Activated CD4-positive, alpha-beta T cell treated with anti-CD3 and anti-CD28 coated beads for 24 hours (primary cell): ENCODE measurements around the gene TEDC1.

ENCODE experiments used
- DNase-seq, 2 donors: peaks; one replicate each; pipeline ENCODE4 v3.0.0-alpha.2; 2020; ENCODE audit warnings: low read depth in 2 of 2

Gene TEDC1

DNA sequence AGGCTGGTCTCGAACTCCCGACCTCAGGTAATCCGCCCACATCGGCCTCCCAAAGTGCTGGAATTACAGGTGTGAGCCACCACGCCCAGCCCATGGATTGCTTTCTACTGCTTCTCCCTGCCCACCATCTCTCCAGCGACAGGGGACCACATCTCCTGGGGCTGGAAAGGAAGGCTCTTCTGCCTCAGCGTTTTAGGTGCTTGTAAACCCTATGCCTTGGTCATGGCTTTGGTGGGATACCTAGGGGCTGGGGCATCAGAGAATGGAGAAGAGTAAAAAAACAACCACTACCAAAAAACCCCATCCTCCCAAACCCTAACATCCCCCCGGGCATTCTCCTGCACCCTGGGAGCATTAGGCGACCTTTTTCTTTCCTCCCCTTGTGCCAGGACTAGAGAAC, 34.3 kb downstream of the TEDC1 start:
- no peak for DNase-seq

DNA sequence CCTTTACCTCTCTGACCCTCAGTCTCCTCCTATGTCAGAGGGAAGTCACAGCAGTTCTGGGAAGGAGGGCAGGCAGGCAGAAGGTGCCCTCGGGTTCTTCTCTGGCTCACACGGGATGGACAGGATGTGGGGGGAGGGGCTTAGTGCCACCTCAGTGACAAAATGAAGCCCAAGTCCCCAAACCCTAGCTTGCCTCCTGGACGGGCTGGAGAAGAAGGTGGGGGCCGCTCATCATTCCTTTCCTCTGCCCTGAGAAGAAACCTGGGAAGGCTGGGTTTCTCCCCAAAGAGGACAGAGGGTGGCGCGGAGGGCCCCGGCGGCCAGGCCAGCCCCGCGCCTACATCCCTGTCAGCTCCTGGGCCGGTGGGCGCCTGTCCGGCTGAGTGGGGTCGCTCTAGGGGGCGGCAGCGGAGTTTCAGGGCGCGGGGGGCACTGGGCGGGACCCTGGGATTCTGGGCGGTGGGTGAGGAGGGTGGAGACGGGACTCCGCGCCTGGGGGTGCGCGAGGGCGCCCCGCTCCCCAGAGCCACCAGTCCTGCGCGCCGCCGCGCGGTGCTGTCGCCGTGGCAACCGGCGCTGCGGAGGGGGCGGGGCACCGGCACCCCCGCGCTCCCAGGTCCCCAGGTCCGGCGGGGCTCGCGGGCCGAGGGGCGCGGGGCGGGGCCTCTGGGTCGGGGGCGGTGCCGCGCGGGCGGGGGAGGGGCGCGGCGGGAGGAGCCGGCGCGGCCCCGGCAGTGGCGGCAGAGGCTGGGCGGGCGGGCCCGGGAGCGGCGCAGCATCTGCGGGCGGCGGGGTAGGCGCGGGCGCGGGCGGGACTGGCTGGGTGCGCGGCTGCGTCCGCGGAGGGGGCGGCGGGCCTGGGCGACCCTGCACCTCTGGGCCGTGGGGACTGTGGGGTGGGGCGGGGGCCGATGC, 35.1 kb downstream of the TEDC1 start, which contains the start of gene TMEM121:
TSS of gene TMEM121 (plus strand) at position 723 of the 915 bp plus-strand sequence. CDS start 2,252 bp downstream, outside the sequence.
- no peak for DNase-seq

DNA sequence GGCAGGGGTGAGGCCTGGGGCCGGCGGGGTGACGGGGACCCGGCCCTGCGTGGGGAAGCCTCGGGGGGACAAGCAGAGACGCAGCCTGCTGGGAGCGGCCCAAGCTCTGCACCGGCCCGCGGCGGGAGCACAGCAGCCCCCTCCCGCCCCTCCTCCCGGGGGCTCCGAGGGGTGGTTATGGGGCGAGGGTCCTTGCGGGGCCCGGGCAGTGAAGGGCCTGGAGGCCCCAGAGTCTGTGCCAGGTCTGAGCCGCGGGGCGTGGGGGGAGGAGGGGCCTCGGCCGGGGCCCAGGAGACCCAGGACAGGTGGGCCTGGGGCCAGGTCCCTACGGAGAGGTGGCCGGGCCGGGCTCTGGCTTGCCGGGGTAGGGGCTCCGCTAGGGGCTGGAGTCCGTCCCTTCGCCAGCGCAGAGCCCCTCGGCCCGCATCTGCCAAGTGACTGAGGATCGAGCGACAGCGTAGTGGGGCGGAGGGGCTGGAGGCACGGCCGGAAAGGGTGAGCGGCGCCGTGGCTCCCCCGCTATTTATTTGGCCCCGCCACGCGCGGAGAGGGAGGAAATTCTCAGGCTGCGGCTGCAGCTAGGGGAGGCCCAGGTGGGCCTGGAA, 35.8 kb downstream of the TEDC1 start:
- DNase-seq: no peak

DNA sequence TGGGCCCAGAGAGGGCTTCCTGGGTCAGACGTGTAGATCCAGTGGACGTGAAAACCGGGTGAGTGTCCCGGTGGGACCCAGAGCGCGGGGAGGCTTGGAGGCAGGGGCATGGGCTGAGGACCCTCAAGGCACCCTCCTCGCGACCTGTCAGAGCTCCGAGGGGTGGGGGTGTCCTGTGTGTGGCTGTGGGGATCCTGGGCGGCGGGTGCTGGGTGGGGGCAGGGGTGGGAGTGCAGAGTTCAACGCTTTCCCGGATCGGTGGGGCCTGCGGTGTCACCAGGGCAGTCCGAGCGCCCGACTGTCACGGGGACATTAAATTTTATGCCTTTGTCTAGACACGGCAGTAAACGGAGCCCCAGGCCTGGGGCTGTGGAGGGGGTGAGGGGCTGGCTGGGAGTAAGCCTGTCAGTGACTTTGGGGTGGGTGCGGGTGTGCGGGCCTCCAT, 36.4 kb downstream of the TEDC1 start:
- DNase-seq: no peak

DNA sequence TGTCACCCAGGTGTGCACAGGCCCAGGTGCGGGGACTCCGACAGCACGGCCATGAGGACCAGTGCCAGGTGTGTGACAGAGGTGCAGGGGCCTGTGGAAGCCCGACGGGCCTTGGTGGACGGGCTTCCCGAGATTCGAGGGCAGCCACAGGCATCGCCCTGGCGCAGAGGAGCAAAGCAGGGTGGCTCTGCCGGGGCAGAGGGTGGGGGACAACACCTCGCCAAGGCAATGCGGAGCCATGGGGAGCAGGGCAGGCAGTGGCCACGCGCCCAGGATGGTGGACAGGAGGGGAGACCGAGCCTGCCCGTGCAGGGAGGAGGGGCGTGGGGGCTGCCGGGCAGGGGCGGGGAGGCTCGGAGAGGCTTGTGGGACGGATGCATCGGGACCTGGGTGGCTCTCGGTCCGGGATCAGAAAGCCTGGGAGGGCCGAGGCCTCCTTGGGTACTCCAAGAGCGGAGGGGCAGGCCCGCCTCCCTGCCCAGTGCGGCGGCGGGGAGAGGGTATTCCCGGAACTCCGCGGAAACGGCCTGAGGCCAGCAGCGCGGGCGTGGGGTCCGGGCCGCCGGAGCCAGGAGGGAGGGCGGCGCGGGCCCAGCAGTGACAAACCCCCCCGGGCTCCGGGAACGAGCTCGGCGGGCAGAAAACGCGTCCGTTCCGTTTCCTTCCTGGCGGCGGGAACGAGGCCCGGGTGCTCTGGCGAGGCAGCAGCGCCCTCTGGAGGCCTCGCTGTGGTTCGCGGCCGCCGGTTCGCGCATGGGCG, 37.0 kb downstream of the TEDC1 start:
- peak; percentile 66 to 69 for DNase-seq

DNA sequence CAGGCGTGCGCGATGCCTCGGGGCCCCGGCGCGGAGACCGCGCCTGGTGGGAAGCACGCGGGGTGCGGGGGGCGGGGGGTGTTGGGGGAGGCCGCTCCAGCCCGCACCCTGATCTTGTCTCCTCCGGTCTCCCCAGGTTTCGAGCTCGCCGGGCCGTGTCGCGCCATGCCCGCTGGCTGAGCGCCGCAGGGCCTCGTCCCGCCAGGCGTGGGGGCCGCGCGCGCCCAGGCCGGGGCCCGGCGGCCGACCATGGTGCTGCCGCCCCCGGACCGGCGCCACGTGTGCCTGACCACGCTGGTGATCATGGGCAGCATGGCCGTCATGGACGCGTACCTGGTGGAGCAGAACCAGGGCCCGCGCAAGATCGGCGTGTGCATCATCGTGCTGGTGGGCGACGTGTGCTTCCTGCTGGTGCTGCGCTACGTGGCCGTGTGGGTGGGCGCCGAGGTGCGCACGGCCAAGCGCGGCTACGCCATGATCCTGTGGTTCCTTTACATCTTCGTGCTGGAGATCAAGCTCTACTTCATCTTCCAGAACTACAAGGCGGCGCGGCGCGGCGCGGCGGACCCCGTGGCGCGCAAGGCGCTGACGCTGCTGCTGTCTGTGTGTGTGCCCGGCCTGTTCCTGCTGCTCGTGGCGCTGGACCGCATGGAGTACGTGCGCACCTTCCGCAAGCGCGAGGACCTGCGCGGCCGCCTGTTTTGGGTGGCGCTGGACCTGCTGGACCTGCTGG, 37.7 kb downstream of the TEDC1 start:
- peak in 1 of 2 donors; percentile 31 for DNase-seq

DNA sequence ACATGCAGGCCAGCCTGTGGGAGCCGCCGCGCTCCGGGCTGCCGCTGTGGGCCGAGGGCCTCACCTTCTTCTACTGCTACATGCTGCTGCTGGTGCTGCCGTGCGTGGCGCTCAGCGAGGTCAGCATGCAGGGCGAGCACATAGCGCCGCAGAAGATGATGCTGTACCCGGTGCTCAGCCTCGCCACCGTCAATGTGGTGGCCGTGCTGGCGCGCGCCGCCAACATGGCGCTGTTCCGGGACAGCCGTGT, 38.2 kb downstream of the TEDC1 start:
- DNase-seq: no peak

DNA sequence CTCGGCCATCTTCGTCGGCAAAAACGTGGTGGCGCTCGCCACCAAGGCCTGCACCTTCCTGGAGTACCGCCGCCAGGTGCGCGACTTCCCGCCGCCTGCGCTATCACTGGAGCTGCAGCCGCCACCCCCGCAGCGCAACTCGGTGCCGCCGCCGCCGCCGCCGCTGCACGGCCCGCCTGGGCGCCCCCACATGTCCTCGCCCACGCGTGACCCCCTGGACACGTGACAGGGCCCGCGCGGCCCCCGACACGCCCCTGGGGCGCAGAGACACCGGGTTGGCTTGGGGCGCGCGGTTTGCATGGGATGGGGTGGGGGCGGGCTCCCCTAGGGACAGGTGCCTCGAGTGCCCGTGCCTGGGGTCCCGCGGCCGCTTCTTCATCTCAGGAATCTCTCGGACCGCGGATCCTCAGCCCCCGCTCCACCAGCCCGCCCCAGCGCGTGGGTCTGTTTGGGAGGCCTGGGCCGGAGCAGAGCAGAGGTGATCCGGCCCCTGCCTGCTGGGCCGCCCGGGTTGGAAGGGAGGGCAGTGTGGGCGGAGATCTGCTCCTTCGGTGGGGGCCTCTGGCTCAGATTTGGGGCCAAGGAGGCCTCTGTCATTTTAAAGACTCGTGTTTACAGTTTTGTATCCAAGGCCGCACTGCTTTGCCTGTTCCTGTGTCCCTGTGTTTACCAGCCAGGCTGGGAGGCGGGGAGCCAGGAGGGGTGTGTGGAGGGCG, 38.7 kb downstream of the TEDC1 start:
- no peak for DNase-seq

DNA sequence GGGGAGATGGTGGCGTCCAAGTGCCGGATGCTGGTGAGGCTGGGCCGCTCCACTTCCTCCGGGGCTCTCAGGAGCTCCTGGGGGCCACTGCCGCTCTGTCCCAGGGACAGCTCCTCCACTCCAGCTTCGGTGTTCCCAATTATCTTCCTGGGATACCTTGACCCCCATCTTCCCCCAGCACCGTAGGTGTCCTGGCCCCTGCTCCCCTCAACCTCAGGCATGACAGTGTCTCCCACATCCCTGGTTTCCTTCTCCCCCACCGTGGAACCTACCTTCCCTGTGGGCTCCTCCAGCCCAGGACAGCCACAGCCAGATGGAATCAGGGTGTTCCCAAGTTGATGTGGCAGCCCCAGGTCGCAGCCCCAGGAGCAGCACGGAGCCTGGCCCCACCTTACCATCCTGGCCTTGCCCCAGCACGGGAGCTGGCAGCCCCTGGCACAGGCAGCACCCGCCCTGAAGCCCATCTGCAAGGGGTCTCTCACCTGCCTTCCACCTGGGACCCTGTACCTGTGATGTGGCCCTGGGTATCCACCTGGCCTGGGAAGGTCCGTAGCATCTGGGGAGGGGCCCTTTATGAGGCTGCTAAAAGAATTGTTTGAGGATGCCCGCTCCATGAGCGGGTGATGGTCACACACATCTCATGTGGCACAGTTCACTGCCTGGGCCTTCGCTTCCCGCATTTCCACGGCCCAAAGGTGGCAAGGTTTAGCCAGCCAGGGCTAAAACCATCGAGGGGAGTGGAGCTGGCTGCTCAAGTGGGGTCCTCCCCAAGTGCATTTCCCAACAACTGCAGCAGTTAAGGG, 39.4 kb downstream of the TEDC1 start:
- DNase-seq: no peak

DNA sequence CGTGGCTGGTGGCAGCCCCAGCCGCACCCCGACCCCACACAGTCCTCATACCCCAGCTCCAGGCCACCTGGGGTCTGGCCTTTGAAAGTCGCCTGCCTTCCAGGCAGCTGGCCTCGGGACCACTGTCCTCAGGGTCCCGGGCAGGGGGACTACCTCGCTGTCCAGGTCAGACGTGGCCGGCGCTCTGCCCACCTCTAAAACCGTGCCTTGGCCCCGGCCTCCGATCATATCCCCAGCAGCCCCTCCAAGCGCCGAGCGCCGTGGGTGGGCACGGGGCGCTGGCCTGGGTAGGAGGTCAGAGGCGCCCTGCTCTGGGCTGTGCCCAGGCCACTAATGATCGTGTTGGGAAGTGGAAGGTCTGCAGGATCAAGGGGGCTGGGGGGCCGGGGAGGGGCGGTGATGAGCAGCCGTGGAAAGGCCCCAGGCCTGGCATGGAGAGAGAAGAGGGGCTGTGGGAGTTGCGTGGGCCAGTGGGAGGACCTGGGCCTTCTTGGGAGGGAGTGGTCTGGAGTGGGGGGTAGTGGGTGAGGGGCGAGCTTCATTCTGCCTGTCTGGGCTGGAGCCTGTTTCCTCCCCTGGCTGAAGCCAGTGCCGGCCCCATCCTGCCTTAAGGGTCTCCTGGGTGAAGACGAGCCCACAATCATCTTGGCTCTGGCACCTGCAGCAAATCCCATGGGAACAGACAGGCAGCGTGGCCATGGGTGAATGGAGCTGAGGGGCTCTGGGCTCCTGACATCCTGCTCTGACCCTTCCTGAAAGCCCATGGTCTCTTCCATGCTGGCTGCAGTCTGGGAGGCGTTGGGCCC, 40.2 kb downstream of the TEDC1 start:
- no peak for DNase-seq

DNA sequence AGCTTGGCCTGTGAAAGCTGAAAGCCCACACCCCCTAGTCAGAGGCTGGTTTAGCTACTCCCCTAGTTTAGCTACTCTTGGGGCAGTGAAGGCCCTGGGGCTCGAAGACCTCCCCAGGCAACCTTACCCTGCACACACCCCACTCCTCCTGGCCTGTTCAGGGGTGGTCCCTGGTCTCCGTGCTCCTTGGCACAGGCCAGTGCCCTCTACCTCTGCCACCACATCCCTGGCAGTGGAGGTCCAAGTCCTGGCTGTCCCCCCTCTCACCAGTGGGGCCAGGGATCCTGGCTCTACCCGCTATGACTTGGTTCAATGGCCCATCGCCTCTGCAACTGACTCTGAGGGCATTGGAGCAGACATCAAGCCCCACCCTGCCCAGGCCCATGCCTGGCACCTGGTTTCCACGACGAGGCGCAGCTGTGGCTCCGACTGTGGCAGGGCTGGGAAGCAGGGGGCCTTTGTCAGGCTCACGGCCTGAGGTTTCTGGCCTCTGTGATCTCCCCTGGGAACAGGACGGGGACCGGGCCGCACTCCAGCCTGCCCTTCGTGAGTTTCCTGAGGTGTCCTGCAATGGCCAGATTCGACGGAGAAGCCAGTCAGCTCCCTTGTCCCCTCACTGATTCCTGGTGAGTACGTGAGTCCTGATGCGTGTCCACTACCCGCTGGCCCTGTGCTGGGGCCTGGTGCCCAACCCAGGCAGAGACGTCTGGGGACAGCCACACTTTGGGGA, 41.0 kb downstream of the TEDC1 start:
- no peak for DNase-seq

DNA sequence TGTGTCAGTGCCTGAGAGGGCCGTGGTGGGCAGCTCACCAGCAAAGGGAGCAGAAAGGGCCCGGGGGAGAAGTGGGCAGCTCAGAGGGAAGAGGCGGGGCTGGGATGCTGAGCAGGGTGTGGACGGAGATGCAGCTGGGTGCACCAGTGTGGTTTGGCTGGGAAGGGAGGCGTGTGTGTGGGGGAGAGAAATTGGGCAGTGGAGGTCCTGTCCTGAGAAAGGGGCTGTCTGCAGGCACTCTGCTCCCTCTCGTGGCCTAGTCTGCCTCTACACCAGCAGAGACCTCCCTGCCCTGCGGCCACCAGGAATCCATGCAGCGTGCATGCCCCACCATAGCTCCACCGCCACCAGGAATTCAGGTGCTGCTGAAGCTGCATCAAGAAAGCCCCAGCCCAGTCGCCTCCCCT, 41.7 kb downstream of the TEDC1 start:
- DNase-seq: no peak

DNA sequence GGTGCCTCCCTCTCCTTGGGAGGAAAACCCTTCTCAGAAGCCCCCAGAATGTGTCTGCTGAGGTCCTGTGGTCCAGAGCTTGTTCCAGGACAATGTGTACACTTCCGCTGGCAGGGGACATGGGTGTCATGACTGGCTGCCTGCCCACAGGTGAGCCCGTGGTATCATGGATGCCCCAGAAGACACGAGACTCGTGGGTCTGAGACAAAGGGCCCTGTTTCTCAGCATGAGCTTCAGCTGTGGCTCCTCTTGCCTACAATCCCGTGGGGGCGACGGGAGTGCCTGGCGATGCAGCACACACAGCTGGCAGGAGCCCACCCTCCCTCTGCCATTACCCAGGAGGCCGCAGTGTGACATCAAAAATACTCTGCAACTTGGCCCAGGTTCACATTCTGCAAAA, 42.3 kb downstream of the TEDC1 start:
- no peak for DNase-seq

DNA sequence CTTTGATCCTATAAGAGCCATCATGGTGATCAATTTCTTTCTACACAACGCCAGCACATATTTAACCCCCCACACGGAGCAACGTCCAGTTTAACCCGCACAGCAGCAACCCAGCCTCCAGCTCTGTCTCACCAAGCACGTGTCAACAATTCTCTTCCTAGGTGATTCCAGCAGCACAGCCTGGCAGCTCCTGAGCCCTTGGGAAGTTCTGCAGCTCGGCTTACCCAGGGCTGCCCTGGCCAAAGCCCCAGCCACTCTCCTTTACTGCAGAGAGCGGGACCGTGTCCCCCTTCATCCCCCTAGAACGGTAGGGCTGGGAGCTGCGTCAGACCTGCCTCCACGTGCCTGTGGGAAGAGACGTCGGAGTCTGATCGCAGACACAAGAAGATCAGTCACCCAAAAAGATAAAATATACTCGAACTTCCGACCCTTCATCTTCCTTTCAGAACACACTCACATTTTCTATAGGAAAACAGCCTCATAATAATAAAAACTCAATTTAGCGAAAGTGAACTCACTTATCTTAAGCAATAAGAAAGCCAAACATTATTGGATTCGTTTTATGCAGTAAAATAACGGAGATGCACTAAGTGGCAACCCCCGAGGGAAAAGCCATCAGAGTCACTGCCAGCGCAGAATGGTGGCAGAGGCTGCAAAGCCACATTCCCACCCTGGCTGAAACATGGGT, 42.9 kb downstream of the TEDC1 start:
- DNase-seq: no peak

DNA sequence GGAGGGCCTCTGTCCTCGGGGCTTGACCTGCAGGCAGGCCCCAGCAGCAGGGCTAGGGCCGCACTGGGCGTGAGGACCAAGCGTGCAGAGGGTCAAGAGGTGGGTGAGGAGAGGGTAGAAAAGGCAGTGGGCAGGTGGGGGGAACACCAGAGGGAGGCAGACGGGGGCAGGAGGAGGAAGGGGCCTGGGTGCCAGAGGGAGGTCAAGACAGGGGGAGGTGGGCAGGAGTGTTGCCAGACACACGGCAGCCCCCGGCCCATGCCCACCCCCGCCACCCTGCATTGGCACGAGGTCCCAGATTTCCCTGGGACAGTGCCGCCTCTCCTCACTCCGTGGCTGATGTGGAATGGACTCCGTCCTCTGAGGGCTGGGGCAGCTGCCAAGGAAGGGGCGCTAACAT, 43.5 kb downstream of the TEDC1 start:
- no peak for DNase-seq

DNA sequence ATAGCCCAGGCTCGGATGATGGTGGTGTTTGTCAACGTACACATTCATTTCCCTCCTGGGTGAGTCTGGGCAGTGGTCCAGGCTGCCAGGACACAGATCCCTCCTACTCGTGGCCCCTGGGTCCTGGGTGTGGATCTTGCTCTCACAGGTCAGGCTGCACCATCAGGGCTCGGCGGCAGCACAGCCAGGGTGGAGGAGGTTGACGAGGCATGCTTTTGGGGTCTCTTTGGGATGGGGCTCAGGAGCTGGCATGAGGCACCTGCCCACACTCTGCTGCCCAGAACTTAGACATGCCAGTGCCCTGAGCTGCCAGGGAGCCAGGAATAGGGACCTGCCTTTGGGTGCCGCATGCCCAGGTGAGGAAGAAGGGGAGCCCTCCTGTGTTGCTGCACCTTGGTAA, 45.0 kb downstream of the TEDC1 start:
- DNase-seq: no peak

DNA sequence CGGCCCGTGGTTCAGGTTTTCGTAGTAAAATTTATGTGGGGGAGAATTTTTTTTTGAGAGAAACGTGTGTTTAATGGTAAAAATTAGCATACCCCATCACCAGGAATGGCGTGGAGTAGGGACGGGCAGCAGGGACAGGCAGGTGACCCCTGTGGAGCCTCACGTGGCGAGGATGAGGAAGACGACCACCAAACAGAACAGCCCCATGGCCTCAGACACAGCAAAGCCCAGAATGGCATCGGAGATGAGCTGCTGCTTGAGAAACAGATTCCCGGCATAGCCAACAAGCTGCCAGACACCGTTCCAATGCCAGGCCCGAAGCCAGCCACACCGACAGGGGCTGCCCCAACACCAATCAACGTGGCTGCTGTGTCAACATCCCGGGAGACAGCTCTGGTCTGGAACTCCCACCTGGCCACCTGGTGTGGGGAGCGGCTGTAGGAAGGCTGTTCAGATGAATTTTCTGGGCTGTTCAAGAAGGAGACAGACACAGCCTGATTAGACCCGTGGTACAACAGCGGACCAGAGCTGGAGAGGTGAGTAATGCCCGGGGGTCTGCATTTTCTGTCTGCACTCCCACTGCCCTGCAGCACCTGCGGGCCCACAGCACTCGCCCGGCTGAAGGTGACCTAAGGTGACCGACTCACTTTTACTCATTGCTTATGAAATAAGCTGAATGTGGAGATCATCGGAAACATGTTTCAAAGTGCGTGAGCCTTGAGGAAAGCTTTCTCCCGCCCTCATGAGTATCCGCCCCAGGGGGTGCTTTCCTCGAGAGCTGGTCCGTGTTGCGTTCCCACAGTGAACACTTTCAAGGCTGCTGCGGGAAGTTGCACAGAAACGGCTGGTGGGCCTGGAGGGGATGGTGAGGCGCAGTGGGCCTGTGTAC, 45.9 kb downstream of the TEDC1 start:
- no peak for DNase-seq
